ENCODE results near the gene GIT1. TPM values are rescaled to one million over a fixed set of nuclear protein-coding genes. Genes with fewer than 3 reads are reported as not detected.
A peak's percentile ranks its signal among the peaks of the same experiment; 100 is the strongest.

Gene GIT1
- total RNA-seq, 1 donor from 2014 or later: 31.9 TPM

DNA sequence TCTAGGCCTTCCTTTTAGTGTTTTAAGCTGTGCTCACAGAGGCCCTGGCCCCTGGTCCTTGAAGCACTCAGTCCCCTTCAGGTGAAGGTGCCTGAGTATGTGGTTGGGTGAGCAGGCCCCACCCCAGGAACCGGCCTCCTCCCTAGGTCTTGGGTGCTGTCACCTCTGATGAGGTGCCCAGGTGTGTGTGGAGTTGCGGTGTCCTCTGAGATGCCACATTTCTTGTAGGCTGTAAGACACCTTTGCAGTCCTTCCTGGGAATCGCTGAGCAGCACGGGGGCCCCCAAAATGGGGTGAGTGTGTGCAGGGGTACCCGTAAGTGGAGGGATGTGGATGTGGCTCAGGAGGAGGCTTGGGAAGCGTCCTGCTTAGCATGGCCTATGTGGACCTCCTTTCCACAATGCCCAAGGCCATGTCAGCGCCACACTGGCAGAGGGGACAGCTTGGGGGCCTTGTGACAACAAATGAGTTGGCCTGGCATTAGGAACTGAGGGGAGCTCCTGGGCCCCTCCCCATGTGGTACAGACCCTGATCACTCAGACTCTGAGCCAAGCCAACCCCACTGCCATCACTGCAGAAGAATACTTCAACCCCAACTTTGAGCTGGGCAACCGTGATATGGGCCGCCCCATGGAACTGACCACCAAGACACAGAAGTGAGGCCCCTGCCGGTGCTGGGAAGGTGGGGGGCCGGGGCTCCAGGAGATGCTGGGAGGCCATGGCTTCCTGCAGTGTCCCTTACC is 22.1 kb upstream of the GIT1 start:
- no peak for DNase-seq
- Histone ChIP-seq H3K27ac (replicated peaks) (no peak overlapping the region), H3K27me3 (ENCODE audit: low read depth) (no peaks in the 10 kb centered on the region), H3K4me3 (no peak overlapping the region), H3K4me1 (peaks cover 38% of the 10 kb centered on the region), H3K9me3 (replicated peaks) (no peaks in the 10 kb centered on the region), H3K36me3 (no peaks in the 10 kb centered on the region)
- intact Hi-C loops (cut with micrococcal nuclease): no loop called here
- TF ChIP-seq, protein P1, sequence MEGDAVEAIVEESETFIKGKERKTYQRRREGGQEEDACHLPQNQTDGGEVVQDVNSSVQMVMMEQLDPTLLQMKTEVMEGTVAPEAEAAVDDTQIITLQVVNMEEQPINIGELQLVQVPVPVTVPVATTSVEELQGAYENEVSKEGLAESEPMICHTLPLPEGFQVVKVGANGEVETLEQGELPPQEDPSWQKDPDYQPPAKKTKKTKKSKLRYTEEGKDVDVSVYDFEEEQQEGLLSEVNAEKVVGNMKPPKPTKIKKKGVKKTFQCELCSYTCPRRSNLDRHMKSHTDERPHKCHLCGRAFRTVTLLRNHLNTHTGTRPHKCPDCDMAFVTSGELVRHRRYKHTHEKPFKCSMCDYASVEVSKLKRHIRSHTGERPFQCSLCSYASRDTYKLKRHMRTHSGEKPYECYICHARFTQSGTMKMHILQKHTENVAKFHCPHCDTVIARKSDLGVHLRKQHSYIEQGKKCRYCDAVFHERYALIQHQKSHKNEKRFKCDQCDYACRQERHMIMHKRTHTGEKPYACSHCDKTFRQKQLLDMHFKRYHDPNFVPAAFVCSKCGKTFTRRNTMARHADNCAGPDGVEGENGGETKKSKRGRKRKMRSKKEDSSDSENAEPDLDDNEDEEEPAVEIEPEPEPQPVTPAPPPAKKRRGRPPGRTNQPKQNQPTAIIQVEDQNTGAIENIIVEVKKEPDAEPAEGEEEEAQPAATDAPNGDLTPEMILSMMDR (IDR thresholded peaks at IDR 0.05; ENCODE audit: borderline replicate concordance): no peak

DNA sequence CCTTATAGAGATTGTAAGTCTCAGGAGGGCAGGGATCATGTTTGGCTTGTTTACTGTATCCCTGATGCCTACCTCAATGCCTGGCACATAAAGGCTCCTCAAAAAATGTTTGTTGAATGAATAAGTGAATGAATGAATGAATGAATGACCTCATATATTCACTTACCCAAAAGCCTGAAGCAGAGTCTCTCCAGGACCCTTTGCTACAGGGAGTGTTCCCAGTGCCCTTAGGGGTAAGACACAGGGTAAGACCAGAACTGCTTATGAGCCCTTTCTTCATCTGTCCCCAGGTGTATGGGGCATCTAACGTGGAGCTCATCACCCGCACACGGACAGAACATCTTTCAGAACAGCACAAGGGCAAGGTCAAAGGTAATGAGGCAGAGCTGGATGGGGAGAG is 20.9 kb upstream of the GIT1 start:
- Histone ChIP-seq H3K27me3 (ENCODE audit: low read depth) (no peaks in the 10 kb centered on the region), H3K27ac (replicated peaks) (no peak overlapping the region), H3K9me3 (replicated peaks) (no peaks in the 10 kb centered on the region), H3K4me3 (no peak overlapping the region), H3K4me1 (peaks cover 28% of the 10 kb centered on the region), H3K36me3 (no peaks in the 10 kb centered on the region)
- no peak for DNase-seq
- intact Hi-C loops (cut with micrococcal nuclease): no loop called here
- TF ChIP-seq, protein P1 (IDR thresholded peaks at IDR 0.05; ENCODE audit: borderline replicate concordance): no peak

DNA sequence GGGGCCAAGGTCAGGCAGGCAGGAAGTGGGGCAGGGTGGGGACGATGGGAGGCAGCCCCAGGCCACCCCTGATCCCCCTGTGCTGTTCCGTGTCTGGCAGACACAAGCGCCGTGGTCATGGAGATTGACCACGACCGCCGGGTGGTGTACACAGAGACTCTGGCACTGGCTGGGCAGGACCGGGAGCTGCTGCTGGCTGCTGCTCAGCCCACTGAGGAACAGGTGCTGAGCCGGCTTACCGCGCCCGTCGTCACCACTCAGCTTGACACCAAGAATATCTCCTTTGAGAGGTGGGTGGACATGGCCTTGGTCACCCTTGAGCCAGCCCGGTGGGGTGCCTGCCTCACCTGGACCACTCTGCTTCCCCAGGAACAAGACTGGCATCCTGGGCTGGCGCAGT is 19.5 kb upstream of the GIT1 start:
- intact Hi-C loops (cut with micrococcal nuclease): no loop called here
- H3K27me3 ChIP-seq (ENCODE audit: low read depth): no peaks in the 10 kb centered on the region
- no peak for DNase-seq
- H3K27ac ChIP-seq (replicated peaks): no peak overlapping the region
- H3K9me3 ChIP-seq (replicated peaks): no peaks in the 10 kb centered on the region
- H3K4me1 ChIP-seq: peaks cover 14% of the 10 kb centered on the region
- no peak overlapping the region for H3K4me3 ChIP-seq
- H3K36me3 ChIP-seq: no peaks in the 10 kb centered on the region
- TF ChIP-seq, protein P1 (IDR thresholded peaks at IDR 0.05; ENCODE audit: borderline replicate concordance): no peak

DNA sequence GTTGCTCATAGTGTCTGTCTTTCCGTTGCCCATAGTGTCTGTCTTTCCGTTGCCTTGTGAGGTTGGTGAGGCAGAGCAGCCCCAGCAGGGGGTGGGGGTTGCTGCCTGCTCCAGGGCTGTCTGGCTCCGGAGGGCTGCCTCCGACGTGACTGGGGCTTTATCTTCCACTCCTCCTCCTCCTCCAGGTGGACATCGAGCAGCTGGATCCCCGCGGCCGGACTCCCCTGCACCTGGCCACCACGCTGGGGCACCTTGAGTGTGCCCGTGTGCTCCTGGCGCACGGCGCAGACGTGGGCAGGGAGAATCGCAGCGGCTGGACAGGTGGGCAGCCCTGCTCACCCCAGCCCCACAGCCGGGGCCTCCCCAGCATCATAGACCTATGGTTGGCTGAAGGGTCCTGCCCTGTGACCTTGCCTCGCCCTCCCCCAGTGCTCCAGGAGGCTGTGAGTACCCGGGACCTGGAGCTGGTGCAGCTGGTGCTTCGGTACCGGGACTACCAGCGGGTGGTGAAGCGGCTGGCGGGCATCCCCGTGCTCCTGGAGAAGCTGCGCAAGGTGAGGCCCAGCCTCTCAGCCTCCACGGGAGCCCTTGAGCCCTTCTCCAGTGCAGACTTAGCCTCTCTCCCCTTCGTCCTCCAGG is 18.2 kb upstream of the GIT1 start:
- Histone ChIP-seq H3K27ac (replicated peaks) (no peak overlapping the region), H3K4me1 (peaks cover under 1% of the 10 kb centered on the region), H3K4me3 (no peak overlapping the region), H3K9me3 (replicated peaks) (no peaks in the 10 kb centered on the region), H3K27me3 (ENCODE audit: low read depth) (no peaks in the 10 kb centered on the region), H3K36me3 (no peaks in the 10 kb centered on the region)
- DNase-seq: no peak
- intact Hi-C loops (cut with micrococcal nuclease): no loop called here
- TF ChIP-seq, protein P1 (IDR thresholded peaks at IDR 0.05; ENCODE audit: borderline replicate concordance): no peak

DNA sequence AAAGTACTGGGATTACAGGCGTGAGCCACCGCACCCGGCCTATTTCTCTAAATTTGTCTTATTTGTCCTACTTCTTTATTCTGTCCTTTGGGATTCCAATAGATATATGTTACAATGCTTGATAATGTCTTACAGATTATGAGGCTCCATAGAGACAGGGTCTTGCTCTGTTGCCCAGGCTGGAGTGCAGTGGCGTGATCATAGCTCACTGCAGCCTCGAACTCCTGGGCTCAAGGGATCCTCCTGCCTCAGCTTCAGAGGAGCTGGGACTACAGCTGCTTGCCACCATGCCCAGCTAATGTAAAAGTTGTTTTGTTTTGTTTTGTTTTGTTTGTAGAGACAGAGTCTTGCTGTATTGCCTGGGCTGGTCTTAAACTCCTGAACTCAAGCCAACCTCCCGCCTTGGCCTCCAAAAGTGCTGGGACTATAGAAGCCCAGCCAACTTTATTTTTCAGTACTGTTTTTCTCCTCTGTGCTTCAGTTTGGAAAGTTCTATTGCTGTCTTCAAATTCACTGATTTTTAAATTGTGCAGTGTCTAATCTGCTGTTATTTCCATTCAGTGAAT is 13.7 kb upstream of the GIT1 start:
- H3K27ac ChIP-seq (replicated peaks): no peak overlapping the region

More for the DNA sequence above, 13.7 kb upstream of the GIT1 start:
- Histone ChIP-seq H3K4me3 (no peak overlapping the region), H3K9me3 (replicated peaks) (no peaks in the 10 kb centered on the region), H3K27me3 (ENCODE audit: low read depth) (no peaks in the 10 kb centered on the region), H3K4me1 (no peaks in the 10 kb centered on the region), H3K36me3 (no peaks in the 10 kb centered on the region)
- DNase-seq: peak; percentile 16
- TF ChIP-seq, protein P1 (IDR thresholded peaks at IDR 0.05; ENCODE audit: borderline replicate concordance): no peak
- intact Hi-C loops (cut with micrococcal nuclease): no loop called here
